Loucy (cell line): ENCODE measurements around the gene DDO.

Experiments used
- H2AFZ ChIP-seq: fragments of 200-600 bp; sonication (generic); 2 replicates; pipeline ENCODE4 v1.6.0; 2016; ENCODE audit warnings: antibody characterized with exemption, mild to moderate bottlenecking, low read length, moderate library complexity
- H3F3A ChIP-seq: fragments of 200-600 bp; 2 replicates; pipeline ENCODE4 v1.6.0; 2016; ENCODE audit warnings: antibody characterized with exemption, low read depth, mild to moderate bottlenecking
- H3K27me3 ChIP-seq: fragments of 200-600 bp; sonication (generic); 2 replicates; pipeline ENCODE4 v1.6.1; 2014; ENCODE audit warnings: low read length, mild to moderate bottlenecking; ENCODE audit not compliant: insufficient read depth, poor library complexity, severe bottlenecking
- H3K36me3 ChIP-seq: fragments of 200-600 bp; sonication (generic); 2 replicates; pipeline ENCODE4 v1.6.1; 2016; ENCODE audit warnings: low read length; ENCODE audit not compliant: insufficient read depth
- H3K4me1 ChIP-seq: fragments of 200-600 bp; sonication (generic); 2 replicates; pipeline ENCODE4 v1.5.1; 2014; ENCODE audit warnings: low read length, mild to moderate bottlenecking; ENCODE audit not compliant: insufficient read depth, poor library complexity, severe bottlenecking
- H3K4me2 ChIP-seq: fragments of 200-600 bp; sonication (generic); 2 replicates; pipeline ENCODE4 v1.6.0; 2014; ENCODE audit warnings: antibody characterized with exemption, low read length, low read depth, mild to moderate bottlenecking; ENCODE audit not compliant: poor library complexity, severe bottlenecking
- H3K4me3 ChIP-seq: fragments of 200-600 bp; sonication (generic); 2 replicates; pipeline ENCODE4 v1.5.1; 2014; ENCODE audit warnings: low read length, mild to moderate bottlenecking, mixed read lengths; ENCODE audit not compliant: poor library complexity, severe bottlenecking
- H3K79me2 ChIP-seq: fragments of 200-600 bp; sonication (generic); 2 replicates; pipeline ENCODE4 v1.6.1; 2014; ENCODE audit warnings: low read length; ENCODE audit not compliant: insufficient read depth
- H3K9ac ChIP-seq: fragments of 200-600 bp; sonication (generic); 2 replicates; pipeline ENCODE4 v1.6.0; 2014; ENCODE audit warnings: mild to moderate bottlenecking, low read depth, low read length, moderate library complexity; ENCODE audit not compliant: poor library complexity, severe bottlenecking
- H3K9me2 ChIP-seq: fragments of 200-600 bp; sonication (generic); replicated peaks from 2 replicates; pipeline ENCODE4 v1.6.1; 2016; ENCODE audit warnings: low read depth, low read length, mixed read lengths
- H3K9me3 ChIP-seq: fragments of 200-600 bp; sonication (generic); 2 replicates; pipeline ENCODE4 v1.6.1; 2014; ENCODE audit warnings: mild to moderate bottlenecking, antibody characterized with exemption, low read length, low read depth; ENCODE audit not compliant: insufficient read depth
- H4K20me1 ChIP-seq: fragments of 200-600 bp; sonication (generic); 2 replicates; pipeline ENCODE4 v1.6.0; 2014; ENCODE audit warnings: antibody characterized with exemption, low read length, mild to moderate bottlenecking; ENCODE audit not compliant: insufficient read depth, poor library complexity, severe bottlenecking
- CTCF ChIP-seq: fragments of 200-600 bp; sonication (generic); conservative IDR thresholded peaks from 2 replicates; pipeline ENCODE4 v1.5.1; 2014; ENCODE audit warnings: mild to moderate bottlenecking, antibody characterized with exemption, low read length
- EZH2phosphoT487 ChIP-seq: fragments of 200-600 bp; IDR thresholded peaks from 2 replicates; pipeline ENCODE4 v1.6.1; 2018; ENCODE audit warnings: antibody characterized with exemption, mild to moderate bottlenecking, moderate library complexity, borderline replicate concordance

DDO gene

GRCh38 chr6:110385458-110385863, 29.9 kb downstream of the DDO start:
- no peaks in the 10 kb centered on the region for H3K9me3 ChIP-seq
- no peak overlapping the region for H3K9ac ChIP-seq
- peaks cover 43% of the 10 kb centered on the region for H3K4me1 ChIP-seq
- no peak overlapping the region for H2AFZ ChIP-seq
- no peaks in the 10 kb centered on the region for H3K9me2 ChIP-seq
- no peak overlapping the region for H3K4me3 ChIP-seq
- no peaks in the 10 kb centered on the region for H4K20me1 ChIP-seq
- no peaks in the 10 kb centered on the region for H3K36me3 ChIP-seq
- H3F3A ChIP-seq: peaks cover 11% of the 10 kb centered on the region; the same call in 1 of the 2 replicates
- no peak overlapping the region for H3K4me2 ChIP-seq
- TF ChIP-seq CTCF (no peak), EZH2phosphoT487 (no peak)
- H3K27me3 ChIP-seq: no peaks in the 10 kb centered on the region
- H3K79me2 ChIP-seq: no peaks in the 10 kb centered on the region

- Histone ChIP-seq H3K9me3 (no peaks in the 10 kb centered on the region), H3K4me2 (no peak overlapping the region), H3K27me3 (no peaks in the 10 kb centered on the region), H3K9me2 (no peaks in the 10 kb centered on the region), H2AFZ (no peak overlapping the region), H3K4me3 (no peak overlapping the region), H4K20me1 (no peaks in the 10 kb centered on the region), H3K36me3 (no peaks in the 10 kb centered on the region), H3F3A (no peaks in the 10 kb centered on the region), H3K4me1 (no peaks in the 10 kb centered on the region), H3K79me2 (no peaks in the 10 kb centered on the region), H3K9ac (no peak overlapping the region)
- TF ChIP-seq EZH2phosphoT487: no peak
- no peak for TF ChIP-seq CTCF
Observed at GRCh38 chr6:110378552-110378951, 36.8 kb downstream of the DDO start.

- Histone ChIP-seq H3K9me2 (no peaks in the 10 kb centered on the region), H4K20me1 (no peaks in the 10 kb centered on the region), H3K4me3 (no peak overlapping the region), H3F3A (peaks cover 8% of the 10 kb centered on the region), H2AFZ (no peak overlapping the region), H3K36me3 (no peaks in the 10 kb centered on the region), H3K27me3 (no peaks in the 10 kb centered on the region), H3K4me2 (no peak overlapping the region), H3K9ac (no peak overlapping the region), H3K79me2 (no peaks in the 10 kb centered on the region), H3K4me1 (peaks cover 42% of the 10 kb centered on the region), H3K9me3 (no peaks in the 10 kb centered on the region)
- no peak for TF ChIP-seq EZH2phosphoT487
- no peak for TF ChIP-seq CTCF
Observed at GRCh38 chr6:110369066-110369465, 46.3 kb downstream of the DDO start.
